Measurements from ENCODE around the gene PALS2.

DNA sequence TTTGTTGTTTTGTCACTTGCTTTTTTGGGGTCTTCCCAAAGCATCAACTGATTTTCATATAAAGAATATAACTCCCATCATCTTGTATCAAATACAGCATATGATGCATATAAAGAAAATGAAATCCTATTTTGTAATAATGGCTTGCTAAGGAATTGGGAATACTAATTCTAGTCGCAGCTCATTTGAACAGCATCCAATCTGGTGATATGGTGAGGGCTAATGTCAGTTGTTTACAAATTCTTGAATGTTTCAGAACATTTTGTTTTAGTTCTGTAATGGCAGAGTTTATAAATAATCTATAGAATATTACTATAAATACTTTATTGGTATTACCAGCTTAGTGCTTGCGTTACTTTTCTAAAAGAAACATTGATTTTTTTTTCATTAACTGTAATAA is 8.9 kb downstream of the PALS2 start:
- TF ChIP-seq, protein P1, sequence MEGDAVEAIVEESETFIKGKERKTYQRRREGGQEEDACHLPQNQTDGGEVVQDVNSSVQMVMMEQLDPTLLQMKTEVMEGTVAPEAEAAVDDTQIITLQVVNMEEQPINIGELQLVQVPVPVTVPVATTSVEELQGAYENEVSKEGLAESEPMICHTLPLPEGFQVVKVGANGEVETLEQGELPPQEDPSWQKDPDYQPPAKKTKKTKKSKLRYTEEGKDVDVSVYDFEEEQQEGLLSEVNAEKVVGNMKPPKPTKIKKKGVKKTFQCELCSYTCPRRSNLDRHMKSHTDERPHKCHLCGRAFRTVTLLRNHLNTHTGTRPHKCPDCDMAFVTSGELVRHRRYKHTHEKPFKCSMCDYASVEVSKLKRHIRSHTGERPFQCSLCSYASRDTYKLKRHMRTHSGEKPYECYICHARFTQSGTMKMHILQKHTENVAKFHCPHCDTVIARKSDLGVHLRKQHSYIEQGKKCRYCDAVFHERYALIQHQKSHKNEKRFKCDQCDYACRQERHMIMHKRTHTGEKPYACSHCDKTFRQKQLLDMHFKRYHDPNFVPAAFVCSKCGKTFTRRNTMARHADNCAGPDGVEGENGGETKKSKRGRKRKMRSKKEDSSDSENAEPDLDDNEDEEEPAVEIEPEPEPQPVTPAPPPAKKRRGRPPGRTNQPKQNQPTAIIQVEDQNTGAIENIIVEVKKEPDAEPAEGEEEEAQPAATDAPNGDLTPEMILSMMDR (conservative IDR thresholded peaks at IDR 0.05), result no peak
- no peak for TF ChIP-seq EZH2 (IDR thresholded peaks at IDR 0.05; ENCODE audit: low read depth)

Data from PC-9 (cell line).